H1 (cell line): ENCODE results near the gene MYLK. TPM values are rescaled to one million over a fixed set of nuclear protein-coding genes. Genes with fewer than 3 reads are reported as not detected.

ENCODE experiments used
- CTCF ChIA-PET: fragments of 300-600 bp; sonication (Branson Sonifier 250); formaldehyde crosslinking; loops from one replicate; lab custom pipeline; 2021; ENCODE audit not compliant: partially characterized antibody; lab: Charles Lee
- POLR2A ChIA-PET: fragments of 300-600 bp; sonication (Branson Sonifier 250); formaldehyde crosslinking; loops from one replicate; lab custom pipeline; 2021; ENCODE audit warnings: inconsistent platforms; ENCODE audit not compliant: partially characterized antibody; lab: Charles Lee
- DNase-seq, 2 experiments: peaks; one replicate each; pipeline versions ENCODE4 v3.0.0 to v3.0.0-alpha.2; 2010 to 2022; ENCODE audit warnings: low spot score in 2 of 2, low read depth in 1 of 2, mixed read lengths in 1 of 2
- FAIRE-seq: peaks from 2 replicates; lab custom pipeline; 2011; peaks lifted over from hg19 to GRCh38; lab: Jason Lieb, UNC
- H2AFZ ChIP-seq: 2 replicates; pipeline ENCODE4 v1.8.1; 2012; ENCODE audit warnings: low read length, inconsistent platforms
- H2AK5ac ChIP-seq: 2 replicates; pipeline ENCODE4 v1.6.1; 2013; ENCODE audit warnings: low read depth, low read length
- H2BK120ac ChIP-seq: replicated peaks from 2 replicates; pipeline ENCODE3; 2013; ENCODE audit warnings: low read depth, low read length, inconsistent platforms
- H2BK12ac ChIP-seq: 2 replicates; pipeline ENCODE4 v1.6.1; 2013; ENCODE audit warnings: low read depth, low read length
- H2BK15ac ChIP-seq: 2 replicates; pipeline ENCODE4 v1.6.1; 2013; ENCODE audit warnings: low read length
- H2BK20ac ChIP-seq: 2 replicates; pipeline ENCODE4 v1.6.1; 2013; ENCODE audit warnings: low read length
- H2BK5ac ChIP-seq: 2 replicates; pipeline ENCODE4 v1.6.1; 2013; ENCODE audit warnings: low read depth, low read length
- H3K14ac ChIP-seq: 2 replicates; pipeline ENCODE4 v1.6.1; 2013; ENCODE audit warnings: inconsistent platforms; ENCODE audit not compliant: insufficient read length
- H3K18ac ChIP-seq: 2 replicates; pipeline ENCODE4 v1.6.1; 2013; ENCODE audit warnings: low read length; ENCODE audit errors: extremely low read depth
- H3K23ac ChIP-seq: 2 replicates; pipeline ENCODE4 v1.6.1; 2013; ENCODE audit warnings: inconsistent platforms; ENCODE audit not compliant: insufficient read length
- H3K23me2 ChIP-seq: 2 replicates; pipeline ENCODE4 v1.6.1; 2013; ENCODE audit warnings: low read depth, low read length
- H3K27ac ChIP-seq: 2 replicates; pipeline ENCODE4 v1.6.1; 2011; ENCODE audit warnings: low read depth, low read length, inconsistent platforms
- H3K27me3 ChIP-seq, 4 experiments: replicated peaks in 1 of 4; 1 replicate in 1 of 4; 2 replicates in 3 of 4; pipeline versions ENCODE4 v1.6.1 to v1.8.1; 2011 to 2013; ENCODE audit warnings: low read length in 3 of 4, mild to moderate bottlenecking in 3 of 4, inconsistent platforms in 2 of 4, mixed read lengths in 2 of 4, moderate library complexity in 1 of 4; ENCODE audit not compliant: control insufficient read depth in 3 of 4, insufficient read depth in 3 of 4; ENCODE audit errors: extremely low read depth in 1 of 4
- H3K36me3 ChIP-seq, 4 experiments: 2 replicates each; pipeline versions ENCODE4 v1.6.1 to v1.8.1; 2011 to 2013; ENCODE audit warnings: mild to moderate bottlenecking in 4 of 4, low read length in 3 of 4, moderate library complexity in 2 of 4, control low read depth in 1 of 4, inconsistent platforms in 1 of 4; ENCODE audit not compliant: insufficient read depth in 4 of 4, control insufficient read depth in 2 of 4
- H3K4ac ChIP-seq: replicated peaks from 2 replicates; pipeline ENCODE3; 2013; ENCODE audit warnings: low read length, low read depth, mixed read lengths, inconsistent platforms; ENCODE audit not compliant: insufficient read length
- H3K4me1 ChIP-seq, 4 experiments: replicated peaks in 1 of 4; 1 replicate in 1 of 4; 2 replicates in 3 of 4; pipeline versions ENCODE4 v1.6.1 to v1.8.1; 2011 to 2013; ENCODE audit warnings: low read length in 3 of 4, inconsistent platforms in 2 of 4, mixed read lengths in 1 of 4; ENCODE audit not compliant: insufficient read depth in 4 of 4, control insufficient read depth in 3 of 4
- H3K4me2 ChIP-seq, 2 experiments: 2 replicates each; pipeline versions ENCODE4 v1.6.1 to v1.8.1; 2011 to 2013; ENCODE audit warnings: low read depth in 2 of 2, low read length in 2 of 2, control low read depth in 1 of 2, inconsistent platforms in 1 of 2, mild to moderate bottlenecking in 1 of 2; ENCODE audit not compliant: insufficient read depth in 1 of 2
- H3K4me3 ChIP-seq, 4 experiments: fragments of 200-600, 300-600 bp in 1 of 4; sonication (generic), shearing (Covaris generic), sonication (Bioruptor Twin) in 1 of 4; 2 replicates each; pipeline versions ENCODE4 v1.5.1 to v1.8.1; 2011 to 2016; ENCODE audit warnings: low read length in 4 of 4, low read depth in 3 of 4, control low read depth in 2 of 4, inconsistent platforms in 2 of 4, mild to moderate bottlenecking in 2 of 4, mixed read lengths in 1 of 4, moderate library complexity in 1 of 4; ENCODE audit not compliant: insufficient read depth in 2 of 4; ENCODE audit errors: extremely low read depth in 1 of 4
- H3K56ac ChIP-seq: replicated peaks from 2 replicates; pipeline ENCODE3; 2013; ENCODE audit warnings: low read depth, mild to moderate bottlenecking, mixed read lengths, low read length, inconsistent platforms; ENCODE audit not compliant: insufficient read length
- H3K79me1 ChIP-seq: 2 replicates; pipeline ENCODE4 v1.6.1; 2013; ENCODE audit warnings: low read depth, low read length, control low read depth
- H3K79me2 ChIP-seq, 2 experiments: 2 replicates each; pipeline versions ENCODE4 v1.6.1 to v1.8.1; 2012 to 2013; ENCODE audit warnings: low read length in 2 of 2, mild to moderate bottlenecking in 2 of 2, inconsistent platforms in 1 of 2; ENCODE audit not compliant: insufficient read depth in 2 of 2, control insufficient read depth in 1 of 2
- H3K9ac ChIP-seq, 4 experiments: replicated peaks in 1 of 4; 1 replicate in 1 of 4; 2 replicates in 3 of 4; pipeline versions ENCODE4 v1.6.1 to v1.8.1; 2011 to 2013; ENCODE audit warnings: low read depth in 3 of 4, low read length in 3 of 4, control low read depth in 2 of 4, mild to moderate bottlenecking in 2 of 4, moderate library complexity in 2 of 4, inconsistent platforms in 1 of 4; ENCODE audit errors: extremely low read depth in 1 of 4
- H3K9me3 ChIP-seq, 2 experiments: 2 replicates each; pipeline versions ENCODE4 v1.6.1 to v1.8.1; 2012 to 2013; ENCODE audit warnings: mild to moderate bottlenecking in 2 of 2, moderate library complexity in 2 of 2, control low read depth in 1 of 2, inconsistent platforms in 1 of 2, low read depth in 1 of 2, low read length in 1 of 2, mixed read lengths in 1 of 2; ENCODE audit not compliant: insufficient read depth in 2 of 2
- H4K20me1 ChIP-seq, 2 experiments: replicated peaks in 1 of 2; 2 replicates each; pipeline versions ENCODE3 to v1.8.1; 2011 to 2013; ENCODE audit warnings: inconsistent platforms in 2 of 2, low read length in 2 of 2, mild to moderate bottlenecking in 1 of 2; ENCODE audit not compliant: insufficient read depth in 2 of 2, control insufficient read depth in 1 of 2
- H4K5ac ChIP-seq: 2 replicates; pipeline ENCODE4 v1.6.1; 2013; ENCODE audit warnings: low read length, low read depth, mixed read lengths, inconsistent platforms; ENCODE audit not compliant: insufficient read length
- H4K8ac ChIP-seq: 2 replicates; pipeline ENCODE4 v1.8.0; 2013; ENCODE audit warnings: mild to moderate bottlenecking, moderate library complexity, low read length, inconsistent platforms; ENCODE audit not compliant: insufficient read depth; ENCODE audit errors: extremely low read depth
- H4K91ac ChIP-seq: replicated peaks from 2 replicates; pipeline ENCODE3; 2013; ENCODE audit warnings: low read length, mixed read lengths, inconsistent platforms; ENCODE audit not compliant: insufficient read length
- ASH2L ChIP-seq: fragments of 200-600, 300-600 bp; sonication (generic); IDR thresholded peaks from one replicate; pipeline ENCODE4 v1.7.1; 2017; ENCODE audit warnings: low read length
- BCL11A ChIP-seq, 2 experiments: IDR thresholded peaks; one replicate each; pipeline ENCODE4 v1.6.1; 2011; ENCODE audit warnings: low read depth in 2 of 2, low read length in 2 of 2, mild to moderate bottlenecking in 2 of 2
- CEBPB ChIP-seq: IDR thresholded peaks from 2 replicates; pipeline ENCODE4 v1.6.1; 2012; ENCODE audit warnings: low read depth, low read length
- CHD1 ChIP-seq: IDR thresholded peaks from 2 replicates; pipeline ENCODE4 v1.6.1; 2012; ENCODE audit warnings: low read depth, low read length, improper control_type of control experiment
- FOSL1 ChIP-seq: IDR thresholded peaks from 2 replicates; pipeline ENCODE4 v1.6.1; 2011; ENCODE audit warnings: mild to moderate bottlenecking, low read depth, low read length, moderate library complexity; ENCODE audit not compliant: insufficient read depth
- GABPA ChIP-seq: IDR thresholded peaks from 2 replicates; pipeline ENCODE4 v1.6.1; 2011; ENCODE audit warnings: mild to moderate bottlenecking, low read length, moderate library complexity, borderline replicate concordance; ENCODE audit not compliant: insufficient read depth
- HDAC6 ChIP-seq: IDR thresholded peaks from one replicate; pipeline ENCODE4 v1.7.1; 2012; ENCODE audit warnings: low read depth, mild to moderate bottlenecking, inconsistent platforms, low read length, moderate library complexity
- PHF8 ChIP-seq: fragments of 200-600 bp; sonication (generic); conservative IDR thresholded peaks from 2 replicates; pipeline ENCODE4 v1.7.1; 2012; ENCODE audit warnings: low read depth, mild to moderate bottlenecking, inconsistent platforms, low read length, moderate library complexity
- POLR2A ChIP-seq, 2 experiments: IDR thresholded peaks; 1 replicate in 1 of 2; 2 replicates in 1 of 2; pipeline ENCODE4 v1.6.1; 2011; ENCODE audit warnings: low read depth in 2 of 2, low read length in 2 of 2, mild to moderate bottlenecking in 2 of 2; ENCODE audit errors: control extremely low read depth in 1 of 2
- RBBP5 ChIP-seq: IDR thresholded peaks from 2 replicates; pipeline ENCODE4 v1.7.1; 2012; ENCODE audit warnings: low read depth, mild to moderate bottlenecking, inconsistent platforms, low read length, moderate library complexity, borderline replicate concordance
- RNF2 ChIP-seq: fragments of 200-900, 300-1000 bp; sonication (generic); IDR thresholded peaks from 2 replicates; pipeline ENCODE4 v1.7.1; 2016; ENCODE audit warnings: borderline replicate concordance, low read depth, mild to moderate bottlenecking, antibody characterized with exemption, low read length; ENCODE audit not compliant: poor library complexity, severe bottlenecking; ENCODE audit errors: missing control alignments
- SAP30 ChIP-seq: fragments of 300-600 bp; sonication (generic); IDR thresholded peaks from 2 replicates; pipeline ENCODE4 v1.7.1; 2012; ENCODE audit warnings: low read length, moderate library complexity, mild to moderate bottlenecking, inconsistent platforms; ENCODE audit not compliant: insufficient read depth, insufficient replicate concordance
- TCF12 ChIP-seq: IDR thresholded peaks from 2 replicates; pipeline ENCODE4 v1.6.1; 2011; ENCODE audit warnings: low read depth, mild to moderate bottlenecking, low read length
- WGBS, 2 experiments: shearing (Covaris generic) in 1 of 2; methylation state at CpG; one replicate each; pipeline versions ENCODE4 v1.1.6 to v1.1.7; 2013 to 2015; ENCODE audit warnings: low lambda C conversion rate in 2 of 2, mixed read lengths in 2 of 2, inconsistent platforms in 1 of 2, low coverage in 1 of 2, missing lambda C conversion rate in 1 of 2; ENCODE audit not compliant: insufficient replicate concordance in 2 of 2, insufficient coverage in 1 of 2, insufficient read length in 1 of 2; ENCODE audit errors: extremely low coverage in 1 of 2, missing lambda C conversion rate in 1 of 2; 5-methylcytosine and 5-hydroxymethylcytosine counted together
- polyA plus RNA-seq, 7 experiments: library from polyadenylated mRNA; depleted of rRNA in 3 of 7; stranded (reverse) in 5 of 7; unstranded in 2 of 7; fragments of >200 nt in 5 of 7; fragments of 200-250 nt in 2 of 7; gene quantifications; 1 replicate in 5 of 7; 2 replicates in 1 of 7; 4 replicates in 1 of 7; pipeline versions ENCODE4 v1.2.1 to v1.2.3, GENCODE V29; 2011 to 2013; ENCODE audit warnings: missing spikeins in 2 of 7, mixed read lengths in 2 of 7
- total RNA-seq: library from RNA; stranded (reverse); fragmentation: NEBNext Ultra II Directional; extraction: Animal tissue kit (Norgen Biotek cat#: 25700); gene quantifications from 2 replicates; pipeline ENCODE4 v1.2.1, GENCODE V29; 2021
- TF ChIP-seq, protein P1 (sequence below): IDR thresholded peaks from 2 replicates; pipeline ENCODE4 v1.6.1; 2011; ENCODE audit warnings: low read length, improper control_type of control experiment

Gene MYLK
- total and polyA plus RNA-seq, 2 of the 8 experiments (the other 6 are each of a cell fraction or from before 2014, with no cell fraction given) = 11.6 to 21.3 TPM

DNA sequence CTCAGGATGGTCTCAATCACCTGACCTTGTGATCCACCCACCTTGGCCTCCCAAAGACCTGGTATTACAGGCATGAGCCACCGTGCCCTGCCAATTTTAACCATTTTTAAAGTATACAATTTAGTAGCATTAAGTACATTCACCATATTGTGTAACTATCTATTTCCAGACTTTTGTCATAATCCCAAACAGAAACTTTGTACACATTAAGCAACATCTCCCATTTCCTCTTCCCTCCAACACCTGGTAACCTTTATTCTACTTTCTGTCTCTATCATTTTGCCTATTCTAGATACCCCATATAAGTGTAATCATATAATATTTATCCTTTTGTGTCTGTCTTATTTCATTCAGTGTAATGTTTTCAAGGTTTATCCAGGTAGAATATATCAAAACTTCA lies 8.9 kb upstream of the MYLK start:
- Histone ChIP-seq H2AK5ac (no peak overlapping the region), H2AFZ (no peak overlapping the region), H2BK12ac (no peak overlapping the region), H3K4ac (no peak overlapping the region), H3K9me3 (peaks cover 8 to 12% of the 10 kb centered on the region in 2 experiments; a peak in 3 of 4 replicates), H3K4me1 (no peaks in the 10 kb centered on the region), H3K4me3 (no peak overlapping the region), H4K91ac (no peak overlapping the region), H2BK15ac (no peak overlapping the region), H3K36me3 (no peaks in the 10 kb centered on the region), H3K23ac (no peak overlapping the region), H3K27ac (no peak overlapping the region), H3K4me2 (no peak overlapping the region), H3K56ac (no peak overlapping the region), H4K20me1 (no peaks in the 10 kb centered on the region), H2BK120ac (no peak overlapping the region), H3K18ac (no peak overlapping the region), H2BK5ac (no peak overlapping the region), H3K27me3 (no peaks in the 10 kb centered on the region), H4K8ac (no peak overlapping the region), H3K79me1 (no peaks in the 10 kb centered on the region), H3K9ac (no peak overlapping the region), H3K23me2 (no peaks in the 10 kb centered on the region), H4K5ac (no peak overlapping the region), H3K79me2 (no peaks in the 10 kb centered on the region), H2BK20ac (no peak overlapping the region), H3K14ac (no peak overlapping the region)
- FAIRE-seq (no peak), DNase-seq (no peak)
- CTCF ChIA-PET = interaction anchor here (0.5 to 1.2 kb wide), 2 partner anchors 241 to 571 kb away, joined by 3 to 4 read pairs; no protein-coding TSS in a partner anchor
- 89% methylated on average over 1 of the region's 1 CpG; no CpG with 5 or more reads in 1 of the 2 experiments for WGBS, 2 experiments
- POLR2A ChIA-PET = no interaction called here
- TF ChIP-seq POLR2A (IDR thresholded peaks at IDR 0.05; ENCODE audit: control extremely low read depth in 1 of 2, low read depth in 2 of 2, low read length in 2 of 2) = no peak
- no peak for TF ChIP-seq RBBP5
- no peak for TF ChIP-seq GABPA
- TF ChIP-seq BCL11A (IDR thresholded peaks at IDR 0.05; ENCODE audit: low read depth in 2 of 2, low read length in 2 of 2) = no peak
- no peak for TF ChIP-seq PHF8
- TF ChIP-seq CHD1 = no peak
- no peak for TF ChIP-seq ASH2L
- TF ChIP-seq CEBPB = no peak
- TF ChIP-seq RNF2 = no peak
- no peak for TF ChIP-seq SAP30
- no peak for TF ChIP-seq FOSL1
- TF ChIP-seq HDAC6 = no peak
- TF ChIP-seq, protein P1, sequence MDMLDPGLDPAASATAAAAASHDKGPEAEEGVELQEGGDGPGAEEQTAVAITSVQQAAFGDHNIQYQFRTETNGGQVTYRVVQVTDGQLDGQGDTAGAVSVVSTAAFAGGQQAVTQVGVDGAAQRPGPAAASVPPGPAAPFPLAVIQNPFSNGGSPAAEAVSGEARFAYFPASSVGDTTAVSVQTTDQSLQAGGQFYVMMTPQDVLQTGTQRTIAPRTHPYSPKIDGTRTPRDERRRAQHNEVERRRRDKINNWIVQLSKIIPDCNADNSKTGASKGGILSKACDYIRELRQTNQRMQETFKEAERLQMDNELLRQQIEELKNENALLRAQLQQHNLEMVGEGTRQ = no peak
- TF ChIP-seq TCF12 = no peak
